Neural cell (in vitro differentiated cells): ENCODE results near the gene SLC22A23. TPM values are rescaled to one million over a fixed set of nuclear protein-coding genes. Genes with fewer than 3 reads are reported as not detected.

Experiments
- H2AFZ ChIP-seq: fragments of 200-600, 300-800 bp; sonication (generic), shearing (Covaris generic); 2 replicates; pipeline ENCODE4 v1.6.0; 2014; ENCODE audit warnings: low read depth, mild to moderate bottlenecking, antibody characterized with exemption, low read length, moderate library complexity
- H3F3A ChIP-seq: fragments of 200-600 bp; shearing (Covaris generic); 2 replicates; pipeline ENCODE4 v1.6.1; 2016; ENCODE audit warnings: mild to moderate bottlenecking, moderate library complexity, mixed read lengths, antibody characterized with exemption, low read length; ENCODE audit not compliant: insufficient read depth, poor library complexity, severe bottlenecking
- H3K27ac ChIP-seq: fragments of 200-600, 300-800 bp; sonication (generic), shearing (Covaris generic); 2 replicates; pipeline ENCODE4 v1.5.1; 2014; ENCODE audit warnings: mild to moderate bottlenecking, low read length, moderate library complexity
- H3K27me3 ChIP-seq: fragments of 300-800, 200-600 bp; sonication (generic), shearing (Covaris generic); 2 replicates; pipeline ENCODE4 v1.6.0; 2014; ENCODE audit warnings: mild to moderate bottlenecking, low read depth, low read length, moderate library complexity; ENCODE audit not compliant: insufficient read depth
- H3K36me3 ChIP-seq: fragments of 300-800, 200-600 bp; sonication (generic), shearing (Covaris generic); 2 replicates; pipeline ENCODE4 v1.5.1; 2014; ENCODE audit warnings: mild to moderate bottlenecking, antibody characterized with exemption, low read length, moderate library complexity; ENCODE audit not compliant: insufficient read depth
- H3K4me2 ChIP-seq: fragments of 300-800, 200-600 bp; sonication (generic), shearing (Covaris generic); 2 replicates; pipeline ENCODE4 v1.6.0; 2014; ENCODE audit warnings: mild to moderate bottlenecking, low read length
- H3K4me3 ChIP-seq: fragments of 300-800, 200-600 bp; sonication (generic), shearing (Covaris generic); 2 replicates; pipeline ENCODE4 v1.5.1; 2014; ENCODE audit warnings: mild to moderate bottlenecking, low read length, moderate library complexity
- H3K79me2 ChIP-seq: fragments of 200-600 bp; shearing (Covaris generic); replicated peaks from 2 replicates; pipeline ENCODE4 v1.6.0; 2014; ENCODE audit warnings: mild to moderate bottlenecking, low read length, moderate library complexity; ENCODE audit not compliant: insufficient read depth
- H3K9ac ChIP-seq: fragments of 300-800, 200-600 bp; sonication (generic), shearing (Covaris generic); 2 replicates; pipeline ENCODE4 v1.6.1; 2016; ENCODE audit warnings: mild to moderate bottlenecking, low read length, mixed read lengths
- H3K9me2 ChIP-seq: fragments of 200-600 bp; shearing (Covaris generic); 2 replicates; pipeline ENCODE4 v1.6.1; 2016; ENCODE audit warnings: mild to moderate bottlenecking, low read length, mixed read lengths; ENCODE audit not compliant: insufficient read depth
- H3K9me3 ChIP-seq: fragments of 200-600, 300-800 bp; sonication (generic), shearing (Covaris generic); 2 replicates; pipeline ENCODE4 v1.6.1; 2016; ENCODE audit warnings: mild to moderate bottlenecking, mixed run types, low read length, moderate library complexity, mixed read lengths
- H4K20me1 ChIP-seq: fragments of 200-600 bp; shearing (Covaris generic); 2 replicates; pipeline ENCODE4 v1.6.1; 2016; ENCODE audit warnings: mild to moderate bottlenecking, mixed run types; ENCODE audit not compliant: insufficient read depth
- CTCF ChIP-seq: fragments of 450-650 bp; IDR thresholded peaks from 2 replicates; pipeline ENCODE4 v1.5.1; 2014; ENCODE audit warnings: antibody characterized with exemption, mild to moderate bottlenecking, moderate library complexity; ENCODE audit not compliant: poor library complexity, severe bottlenecking
- EP300 ChIP-seq: fragments of 450-650 bp; conservative IDR thresholded peaks from 2 replicates; pipeline ENCODE4 v1.6.1; 2014; ENCODE audit warnings: antibody characterized with exemption, mild to moderate bottlenecking, moderate library complexity; ENCODE audit not compliant: poor library complexity, severe bottlenecking
- EZH2 ChIP-seq: fragments of 200-600, 300-800 bp; shearing (Covaris generic), sonication (generic); IDR thresholded peaks from 2 replicates; pipeline ENCODE4 v1.6.1; 2014; ENCODE audit warnings: antibody characterized with exemption, low read length, borderline replicate concordance, mild to moderate bottlenecking; ENCODE audit not compliant: insufficient read depth, poor library complexity, severe bottlenecking
- MXI1 ChIP-seq: fragments of 450-650 bp; conservative IDR thresholded peaks from 2 replicates; pipeline ENCODE4 v1.6.1; 2014; ENCODE audit warnings: antibody characterized with exemption, mild to moderate bottlenecking; ENCODE audit not compliant: poor library complexity, severe bottlenecking
- POLR2AphosphoS5 ChIP-seq: IDR thresholded peaks from 2 replicates; pipeline ENCODE4 v1.6.1; 2012
- RAD21 ChIP-seq: fragments of 450-650 bp; conservative IDR thresholded peaks from 2 replicates; pipeline ENCODE4 v1.6.1; 2014; ENCODE audit warnings: antibody characterized with exemption, mild to moderate bottlenecking, moderate library complexity
- REST ChIP-seq: IDR thresholded peaks from 2 replicates; pipeline ENCODE4 v1.6.1; 2012; ENCODE audit warnings: borderline replicate concordance
- SMC3 ChIP-seq: fragments of 450-650 bp; conservative IDR thresholded peaks from 2 replicates; pipeline ENCODE4 v1.6.1; 2014; ENCODE audit warnings: antibody characterized with exemption, mild to moderate bottlenecking, moderate library complexity; ENCODE audit not compliant: poor library complexity
- TAF1 ChIP-seq: IDR thresholded peaks from 2 replicates; pipeline ENCODE4 v1.6.1; 2012; ENCODE audit warnings: low read depth
- polyA plus RNA-seq: library from polyadenylated mRNA; depleted of rRNA; stranded (reverse); fragments of >200 nt; gene quantifications from 2 replicates; pipeline ENCODE4 v1.2.3, GENCODE V29; 2014

Gene SLC22A23
- polyA plus RNA-seq, 1 donor from 2014 or later: 8.8 TPM

- Histone ChIP-seq H3K9ac (no peak overlapping the region), H4K20me1 (no peaks in the 10 kb centered on the region), H3K4me3 (no peak overlapping the region), H3F3A (no peaks in the 10 kb centered on the region), H3K79me2 (no peaks in the 10 kb centered on the region), H2AFZ (no peak overlapping the region), H3K27me3 (no peaks in the 10 kb centered on the region), H3K9me2 (no peaks in the 10 kb centered on the region), H3K4me2 (no peak overlapping the region), H3K36me3 (peaks cover 4% of the 10 kb centered on the region), H3K27ac (no peak overlapping the region), H3K9me3 (peaks cover 4% of the 10 kb centered on the region)
- no peak for TF ChIP-seq RAD21
- TF ChIP-seq REST: no peak
- no peak for TF ChIP-seq TAF1
- no peak for TF ChIP-seq SMC3
- TF ChIP-seq EZH2: no peak
- no peak for TF ChIP-seq POLR2AphosphoS5
- no peak for TF ChIP-seq CTCF
- no peak for TF ChIP-seq EP300
- no peak for TF ChIP-seq MXI1
Observed at GRCh38 chr6:3303795-3304411, 152.9 kb downstream of the SLC22A23 start.

GRCh38 chr6:3301506-3301905, 155.3 kb downstream of the SLC22A23 start:
- Histone ChIP-seq H3K4me3 (no peak overlapping the region), H3K4me2 (no peak overlapping the region), H3K9ac (no peak overlapping the region), H2AFZ (no peak overlapping the region), H3K9me3 (peaks cover 4% of the 10 kb centered on the region), H4K20me1 (no peaks in the 10 kb centered on the region), H3K9me2 (no peaks in the 10 kb centered on the region), H3K27me3 (no peaks in the 10 kb centered on the region), H3K27ac (no peak overlapping the region), H3F3A (no peaks in the 10 kb centered on the region), H3K79me2 (no peaks in the 10 kb centered on the region), H3K36me3 (no peaks in the 10 kb centered on the region)
- TF ChIP-seq REST (no peak), POLR2AphosphoS5 (no peak), CTCF (no peak), EP300 (no peak), EZH2 (no peak), TAF1 (no peak), RAD21 (no peak), SMC3 (no peak), MXI1 (no peak)
